Measurements from ENCODE around the gene PLTP.

DNA sequence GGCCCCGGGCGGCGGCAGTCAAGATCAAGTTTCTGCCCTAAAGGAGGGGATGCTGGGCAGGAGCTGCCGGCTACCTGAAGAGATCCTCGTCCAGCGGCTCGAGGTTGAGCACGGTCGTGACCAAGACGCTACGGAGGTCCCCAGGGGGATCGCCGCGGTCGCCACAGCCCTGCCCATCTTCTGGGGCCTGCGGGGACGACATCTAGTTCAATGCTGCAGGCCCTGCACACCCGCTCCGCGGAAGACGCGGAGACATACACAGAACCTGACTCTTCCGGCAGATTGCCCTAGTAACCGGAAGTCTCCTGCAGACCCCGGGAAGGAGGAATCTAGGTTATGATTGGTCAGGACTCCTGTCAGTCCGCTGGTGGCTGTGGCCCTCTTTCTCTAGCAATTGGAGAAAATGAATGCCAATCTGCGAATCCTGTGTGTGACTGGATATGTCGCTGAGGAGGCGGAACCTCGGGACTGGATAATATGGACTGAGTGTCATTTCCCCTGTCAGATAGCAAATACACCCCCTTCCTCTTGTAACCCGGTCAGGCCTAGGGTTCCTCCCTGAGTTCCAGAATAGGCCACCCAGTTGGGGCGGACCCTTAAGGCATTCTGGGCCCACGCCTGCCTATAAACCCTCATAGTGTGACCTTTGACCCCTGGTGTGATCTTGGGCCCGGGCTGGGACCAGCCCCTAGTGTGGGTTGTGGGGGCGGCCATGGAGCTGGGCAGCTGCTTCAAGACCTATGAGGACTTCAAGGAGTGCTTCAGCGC is 54.7 kb downstream of the PLTP start, which contains the start of the genes ACOT8 and ZSWIM3:
- TF ChIP-seq, protein P1, sequence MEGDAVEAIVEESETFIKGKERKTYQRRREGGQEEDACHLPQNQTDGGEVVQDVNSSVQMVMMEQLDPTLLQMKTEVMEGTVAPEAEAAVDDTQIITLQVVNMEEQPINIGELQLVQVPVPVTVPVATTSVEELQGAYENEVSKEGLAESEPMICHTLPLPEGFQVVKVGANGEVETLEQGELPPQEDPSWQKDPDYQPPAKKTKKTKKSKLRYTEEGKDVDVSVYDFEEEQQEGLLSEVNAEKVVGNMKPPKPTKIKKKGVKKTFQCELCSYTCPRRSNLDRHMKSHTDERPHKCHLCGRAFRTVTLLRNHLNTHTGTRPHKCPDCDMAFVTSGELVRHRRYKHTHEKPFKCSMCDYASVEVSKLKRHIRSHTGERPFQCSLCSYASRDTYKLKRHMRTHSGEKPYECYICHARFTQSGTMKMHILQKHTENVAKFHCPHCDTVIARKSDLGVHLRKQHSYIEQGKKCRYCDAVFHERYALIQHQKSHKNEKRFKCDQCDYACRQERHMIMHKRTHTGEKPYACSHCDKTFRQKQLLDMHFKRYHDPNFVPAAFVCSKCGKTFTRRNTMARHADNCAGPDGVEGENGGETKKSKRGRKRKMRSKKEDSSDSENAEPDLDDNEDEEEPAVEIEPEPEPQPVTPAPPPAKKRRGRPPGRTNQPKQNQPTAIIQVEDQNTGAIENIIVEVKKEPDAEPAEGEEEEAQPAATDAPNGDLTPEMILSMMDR (IDR thresholded peaks at IDR 0.05): no peak
- peak; percentile 83 to 95 for TF ChIP-seq POLR2AphosphoS5 (IDR thresholded peaks at IDR 0.05; ENCODE audit: insufficient read depth in 1 of 2, low read depth in 1 of 2)
- TF ChIP-seq POLR2A (IDR thresholded peaks at IDR 0.05): peak in 1 of 2 donors; percentile 56

Data from vagina (tissue), 2 donors.